CD4-positive, CD25-positive, alpha-beta regulatory T cell (primary cell): ENCODE data around the gene ISLR2. TPM values are rescaled to one million over a fixed set of nuclear protein-coding genes. Genes with fewer than 3 reads are reported as not detected.

Source experiments
- ATAC-seq, 2 donors: fragments of 150-1000 bp; cut with Tn5 transposase; one replicate each; pipeline ENCODE4 v1.10.0; 2021; ENCODE audit warnings: low read depth in 2 of 2, moderate number of reproducible peaks in 2 of 2, moderate library complexity in 1 of 2
- DNase-seq, 3 donors: peaks; one replicate each; pipeline versions ENCODE4 v3.0.0 to v3.0.0-alpha.2; 2012 to 2022; ENCODE audit warnings: mixed read lengths in 1 of 3
- H3K27ac ChIP-seq: one replicate; pipeline ENCODE4 v1.7.0; 2013; ENCODE audit warnings: mild to moderate bottlenecking, low read length; ENCODE audit not compliant: insufficient read depth, poor library complexity, severe bottlenecking
- H3K27me3 ChIP-seq: one replicate; pipeline ENCODE4 v1.7.0; 2013; ENCODE audit warnings: low read length; ENCODE audit not compliant: control insufficient read depth, insufficient read depth
- H3K36me3 ChIP-seq: one replicate; pipeline ENCODE4 v1.7.0; 2013; ENCODE audit warnings: mild to moderate bottlenecking, low read length, moderate library complexity; ENCODE audit not compliant: control insufficient read depth, insufficient read depth
- H3K4me1 ChIP-seq: 2 replicates; pipeline ENCODE4 v1.7.0; 2013; ENCODE audit warnings: mild to moderate bottlenecking, low read length; ENCODE audit not compliant: insufficient read depth, control insufficient read depth, poor library complexity, severe bottlenecking
- H3K4me3 ChIP-seq: one replicate; pipeline ENCODE4 v1.7.0; 2013; ENCODE audit warnings: low read depth, mild to moderate bottlenecking, low read length, moderate library complexity
- H3K9me3 ChIP-seq, 2 experiments: 1 replicate in 1 of 2; 2 replicates in 1 of 2; pipeline ENCODE4 v1.7.0; 2013; ENCODE audit warnings: low read length in 2 of 2, mild to moderate bottlenecking in 1 of 2, moderate library complexity in 1 of 2; ENCODE audit not compliant: control insufficient read depth in 2 of 2
- H3K27ac Mint-ChIP-seq, 3 donors: one replicate each; pipeline ENCODE4 v1.8.0; 2020 to 2022; ENCODE audit warnings: mild to moderate bottlenecking in 3 of 3, mixed read lengths in 3 of 3, moderate library complexity in 2 of 3
- H3K27me3 Mint-ChIP-seq: one replicate; pipeline ENCODE4 v1.8.0; 2022; ENCODE audit warnings: mild to moderate bottlenecking, mixed read lengths
- H3K36me3 Mint-ChIP-seq: one replicate; pipeline ENCODE4 v1.8.0; 2020; ENCODE audit warnings: mixed read lengths
- H3K4me1 Mint-ChIP-seq, 4 donors: one replicate each; pipeline ENCODE4 v1.8.0; 2020 to 2022; ENCODE audit warnings: mixed read lengths in 4 of 4, mild to moderate bottlenecking in 1 of 4
- H3K4me3 Mint-ChIP-seq, 4 donors: one replicate each; pipeline ENCODE4 v1.8.0; 2020 to 2022; ENCODE audit warnings: mild to moderate bottlenecking in 4 of 4, mixed read lengths in 4 of 4, moderate library complexity in 3 of 4
- H3K9me3 Mint-ChIP-seq, 7 donors: one replicate each; pipeline ENCODE4 v1.8.0; 2020 to 2022; ENCODE audit warnings: mixed read lengths in 7 of 7, mild to moderate bottlenecking in 3 of 7, moderate library complexity in 2 of 7
- polyA plus RNA-seq, 4 donors: library from polyadenylated mRNA; unstranded; fragments of 300-500 nt; fragmentation: Illumina TruSeq; gene quantifications; one replicate each; pipeline ENCODE4 v1.2.3, GENCODE V29; 2021
- total RNA-seq: library from RNA; stranded (reverse); gene quantifications from one replicate; pipeline ENCODE4 v1.2.3, GENCODE V29; 2022

ISLR2 gene
- total and polyA plus RNA-seq, 5 donors from 2014 or later: not detected

DNA sequence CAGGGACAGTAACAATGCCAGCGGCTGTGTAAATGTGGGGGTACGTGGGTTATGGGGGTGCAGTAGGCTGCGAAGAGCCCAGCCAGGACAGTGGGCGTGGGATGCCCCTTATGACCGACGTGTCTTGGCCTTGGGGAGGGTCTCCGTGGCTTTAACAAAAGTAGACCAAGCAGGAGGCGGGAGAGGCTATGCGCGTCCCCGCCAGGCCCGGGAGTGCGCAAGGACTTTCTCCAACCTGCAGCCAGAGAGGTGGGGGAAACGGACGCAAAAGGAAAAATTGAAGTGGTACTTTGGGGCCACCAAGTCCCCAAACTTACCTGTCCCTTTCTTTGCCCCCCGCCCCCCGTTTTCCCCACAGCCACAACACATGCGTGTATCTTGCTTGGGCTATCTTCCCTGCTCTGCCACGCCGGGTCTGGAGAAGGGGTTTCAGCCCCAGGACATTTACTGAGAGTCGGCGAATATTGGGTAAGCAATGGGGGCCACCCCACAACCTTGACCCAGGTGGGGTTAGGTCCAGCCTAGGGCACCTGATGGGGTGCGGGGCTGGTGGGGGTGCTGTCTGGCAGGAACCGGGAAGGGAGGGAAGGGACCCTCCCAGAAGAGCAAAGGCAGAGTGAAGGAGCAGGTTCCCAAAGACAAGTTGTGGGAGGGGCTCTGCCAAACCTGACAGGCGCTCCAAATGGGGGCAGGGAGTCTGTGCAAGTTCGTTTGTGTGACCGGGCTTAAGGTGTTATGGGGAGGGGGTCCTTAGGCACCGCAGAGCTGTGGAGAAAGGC, 652 bp downstream of the ISLR2 start:
- Mint-ChIP-seq H3K4me3 (no peak overlapping the region), H3K9me3 (peaks cover 0 to 3% (median 0%) of the 10 kb centered on the region in 7 donors), H3K27ac (peak overlapping the region in 1 of 3 donors; percentile 92), H3K36me3 (no peaks in the 10 kb centered on the region), H3K27me3 (peaks cover 85% of the 10 kb centered on the region), H3K4me1 (peaks cover 0 to 46% (median 14%) of the 10 kb centered on the region in 4 donors)
- DNase-seq (no peak), ATAC-seq (no peak)
- peaks cover 16% of the 10 kb centered on the region for H3K27me3 ChIP-seq
- no peak overlapping the region for H3K4me3 ChIP-seq
- H3K9me3 ChIP-seq: no peaks in the 10 kb centered on the region
- no peaks in the 10 kb centered on the region for H3K36me3 ChIP-seq
- peaks cover 21% of the 10 kb centered on the region for H3K4me1 ChIP-seq
- no peak overlapping the region for H3K27ac ChIP-seq

DNA sequence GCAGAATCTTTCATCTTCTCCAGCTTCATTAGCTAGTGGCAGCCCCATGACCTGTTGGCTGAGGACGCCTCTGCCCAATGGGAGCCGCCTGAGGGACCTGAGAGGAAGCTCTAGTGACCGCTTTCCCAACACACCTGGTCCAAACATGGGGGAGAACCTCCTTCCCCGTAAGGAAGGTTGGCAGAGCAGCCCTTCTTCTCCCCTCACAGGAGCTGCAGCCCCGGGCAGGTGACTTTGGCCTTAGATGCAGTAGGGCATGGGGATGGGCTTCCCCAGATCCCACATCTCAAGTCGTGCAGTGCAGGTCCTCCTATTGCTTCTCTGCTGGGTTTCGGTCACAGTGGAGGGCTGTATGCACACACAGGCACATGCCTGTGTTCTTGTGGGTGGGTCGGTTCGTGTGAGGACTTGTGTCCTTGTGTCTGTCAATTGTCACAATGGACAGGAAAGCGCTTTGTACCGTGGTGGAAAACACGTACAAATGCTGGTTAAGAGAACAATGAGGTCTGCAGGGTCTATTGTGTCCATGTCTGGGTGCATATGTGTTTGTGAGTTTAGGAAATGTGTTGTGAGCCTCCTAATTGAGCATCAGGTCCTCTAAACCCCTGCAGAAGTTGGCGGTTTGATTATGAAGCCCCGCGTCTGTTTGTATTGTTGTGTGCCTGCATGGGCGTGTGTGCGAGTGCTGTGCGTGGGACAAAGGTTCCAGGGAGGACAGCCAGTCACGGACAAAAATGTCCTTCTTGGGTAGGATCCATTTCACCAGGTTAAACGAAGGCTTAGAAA, 1.4 kb downstream of the ISLR2 start:
- H3K4me1 ChIP-seq: peaks cover 26% of the 10 kb centered on the region

DNA sequence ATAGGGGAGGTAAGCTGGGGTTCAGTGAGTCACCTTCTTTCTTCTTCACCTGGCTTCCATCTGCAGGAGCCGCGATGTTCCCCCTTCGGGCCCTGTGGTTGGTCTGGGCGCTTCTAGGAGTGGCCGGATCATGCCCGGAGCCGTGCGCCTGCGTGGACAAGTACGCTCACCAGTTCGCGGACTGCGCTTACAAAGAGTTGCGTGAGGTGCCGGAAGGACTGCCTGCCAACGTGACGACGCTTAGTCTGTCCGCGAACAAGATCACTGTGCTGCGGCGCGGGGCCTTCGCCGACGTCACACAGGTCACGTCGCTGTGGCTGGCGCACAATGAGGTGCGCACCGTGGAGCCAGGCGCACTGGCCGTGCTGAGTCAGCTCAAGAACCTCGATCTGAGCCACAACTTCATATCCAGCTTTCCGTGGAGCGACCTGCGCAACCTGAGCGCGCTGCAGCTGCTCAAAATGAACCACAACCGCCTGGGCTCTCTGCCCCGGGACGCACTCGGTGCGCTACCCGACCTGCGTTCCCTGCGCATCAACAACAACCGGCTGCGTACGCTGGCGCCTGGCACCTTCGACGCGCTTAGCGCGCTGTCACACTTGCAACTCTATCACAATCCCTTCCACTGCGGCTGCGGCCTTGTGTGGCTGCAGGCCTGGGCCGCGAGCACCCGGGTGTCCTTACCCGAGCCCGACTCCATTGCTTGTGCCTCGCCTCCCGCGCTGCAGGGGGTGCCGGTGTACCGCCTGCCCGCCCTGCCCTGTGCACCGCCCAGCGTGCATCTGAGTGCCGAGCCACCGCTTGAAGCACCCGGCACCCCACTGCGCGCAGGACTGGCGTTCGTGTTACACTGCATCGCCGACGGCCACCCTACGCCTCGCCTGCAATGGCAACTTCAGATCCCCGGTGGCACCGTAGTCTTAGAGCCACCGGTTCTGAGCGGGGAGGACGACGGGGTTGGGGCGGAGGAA, 2.6 kb downstream of the ISLR2 start:
- ATAC-seq (no peak), DNase-seq (peak in 1 of 3 donors; percentile 33)
- Histone ChIP-seq H3K36me3 (no peaks in the 10 kb centered on the region), H3K4me3 (no peak overlapping the region), H3K27me3 (peaks cover 27% of the 10 kb centered on the region), H3K9me3 (no peaks in the 10 kb centered on the region), H3K4me1 (peaks cover 25% of the 10 kb centered on the region), H3K27ac (no peak overlapping the region)
- Mint-ChIP-seq H3K27ac (no peak overlapping the region), H3K9me3 (peaks cover 0 to 4% (median 0%) of the 10 kb centered on the region in 7 donors), H3K4me1 (peaks cover 0 to 54% (median 19%) of the 10 kb centered on the region in 4 donors), H3K4me3 (no peak overlapping the region), H3K27me3 (peaks cover 86% of the 10 kb centered on the region), H3K36me3 (no peaks in the 10 kb centered on the region)

More for the DNA sequence above, 1.4 kb downstream of the ISLR2 start:
- H3K4me3 ChIP-seq: no peak overlapping the region
- no peaks in the 10 kb centered on the region for H3K36me3 Mint-ChIP-seq
- H3K9me3 ChIP-seq: no peaks in the 10 kb centered on the region
- peak overlapping the region in 1 of 3 donors; percentile 11 for H3K27ac Mint-ChIP-seq
- peaks cover 0 to 3% (median 0%) of the 10 kb centered on the region in 7 donors for H3K9me3 Mint-ChIP-seq
- no peak overlapping the region for H3K27ac ChIP-seq
- H3K4me1 Mint-ChIP-seq: peaks cover 0 to 51% (median 15%) of the 10 kb centered on the region in 4 donors
- H3K36me3 ChIP-seq: no peaks in the 10 kb centered on the region
- H3K27me3 Mint-ChIP-seq: peaks cover 86% of the 10 kb centered on the region
- H3K27me3 ChIP-seq: peaks cover 18% of the 10 kb centered on the region
- peak overlapping the region in 1 of 4 donors; percentile 49 for H3K4me3 Mint-ChIP-seq
- ATAC-seq: no peak
- DNase-seq: no peak

DNA sequence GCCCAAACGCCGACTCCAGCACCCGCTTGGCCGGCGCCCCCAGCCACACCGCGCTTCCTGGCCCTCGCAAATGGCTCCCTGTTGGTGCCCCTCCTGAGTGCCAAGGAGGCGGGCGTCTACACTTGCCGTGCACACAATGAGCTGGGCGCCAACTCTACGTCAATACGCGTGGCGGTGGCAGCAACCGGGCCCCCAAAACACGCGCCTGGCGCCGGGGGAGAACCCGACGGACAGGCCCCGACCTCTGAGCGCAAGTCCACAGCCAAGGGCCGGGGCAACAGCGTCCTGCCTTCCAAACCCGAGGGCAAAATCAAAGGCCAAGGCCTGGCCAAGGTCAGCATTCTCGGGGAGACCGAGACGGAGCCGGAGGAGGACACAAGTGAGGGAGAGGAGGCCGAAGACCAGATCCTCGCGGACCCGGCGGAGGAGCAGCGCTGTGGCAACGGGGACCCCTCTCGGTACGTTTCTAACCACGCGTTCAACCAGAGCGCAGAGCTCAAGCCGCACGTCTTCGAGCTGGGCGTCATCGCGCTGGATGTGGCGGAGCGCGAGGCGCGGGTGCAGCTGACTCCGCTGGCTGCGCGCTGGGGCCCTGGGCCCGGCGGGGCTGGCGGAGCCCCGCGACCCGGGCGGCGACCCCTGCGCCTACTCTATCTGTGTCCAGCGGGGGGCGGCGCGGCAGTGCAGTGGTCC, 3.5 kb downstream of the ISLR2 start:
- peaks cover 27% of the 10 kb centered on the region for H3K27me3 ChIP-seq
- H3K4me3 Mint-ChIP-seq: no peak overlapping the region

DNA sequence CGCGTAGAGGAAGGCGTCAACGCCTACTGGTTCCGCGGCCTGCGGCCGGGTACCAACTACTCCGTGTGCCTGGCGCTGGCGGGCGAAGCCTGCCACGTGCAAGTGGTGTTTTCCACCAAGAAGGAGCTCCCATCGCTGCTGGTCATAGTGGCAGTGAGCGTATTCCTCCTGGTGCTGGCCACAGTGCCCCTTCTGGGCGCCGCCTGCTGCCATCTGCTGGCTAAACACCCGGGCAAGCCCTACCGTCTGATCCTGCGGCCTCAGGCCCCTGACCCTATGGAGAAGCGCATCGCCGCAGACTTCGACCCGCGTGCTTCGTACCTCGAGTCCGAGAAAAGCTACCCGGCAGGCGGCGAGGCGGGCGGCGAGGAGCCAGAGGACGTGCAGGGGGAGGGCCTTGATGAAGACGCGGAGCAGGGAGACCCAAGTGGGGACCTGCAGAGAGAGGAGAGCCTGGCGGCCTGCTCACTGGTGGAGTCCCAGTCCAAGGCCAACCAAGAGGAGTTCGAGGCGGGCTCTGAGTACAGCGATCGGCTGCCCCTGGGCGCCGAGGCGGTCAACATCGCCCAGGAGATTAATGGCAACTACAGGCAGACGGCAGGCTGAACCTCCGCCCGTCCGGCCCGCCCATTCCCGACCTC, 4.1 kb downstream of the ISLR2 start:
- H3K4me1 Mint-ChIP-seq: peaks cover 0 to 44% (median 19%) of the 10 kb centered on the region in 4 donors
- no peak overlapping the region for H3K27ac Mint-ChIP-seq
- H3K36me3 ChIP-seq: no peaks in the 10 kb centered on the region
- peaks cover 86% of the 10 kb centered on the region for H3K27me3 Mint-ChIP-seq
- DNase-seq (no peak), ATAC-seq (no peak)
- H3K4me1 ChIP-seq: peaks cover 20% of the 10 kb centered on the region
- peak overlapping the region; percentile 26 to 74 (median 68) for H3K4me3 Mint-ChIP-seq
- peaks cover 0 to 4% (median 0%) of the 10 kb centered on the region in 7 donors for H3K9me3 Mint-ChIP-seq
- H3K27ac ChIP-seq: no peak overlapping the region
- H3K9me3 ChIP-seq: no peaks in the 10 kb centered on the region
- H3K36me3 Mint-ChIP-seq: no peaks in the 10 kb centered on the region
- H3K27me3 ChIP-seq: peaks cover 27% of the 10 kb centered on the region
- H3K4me3 ChIP-seq: no peak overlapping the region

More for the DNA sequence above, 3.5 kb downstream of the ISLR2 start:
- peaks cover 0 to 4% (median 0%) of the 10 kb centered on the region in 7 donors for H3K9me3 Mint-ChIP-seq
- peaks cover 0 to 49% (median 19%) of the 10 kb centered on the region in 4 donors for H3K4me1 Mint-ChIP-seq
- H3K27ac ChIP-seq: no peak overlapping the region
- H3K36me3 ChIP-seq: no peaks in the 10 kb centered on the region
- H3K4me3 ChIP-seq: no peak overlapping the region
- H3K36me3 Mint-ChIP-seq: no peaks in the 10 kb centered on the region
- no peak overlapping the region for H3K27ac Mint-ChIP-seq
- H3K27me3 Mint-ChIP-seq: peaks cover 86% of the 10 kb centered on the region
- peaks cover 20% of the 10 kb centered on the region for H3K4me1 ChIP-seq
- no peak for DNase-seq
- no peak for ATAC-seq
- H3K9me3 ChIP-seq: no peaks in the 10 kb centered on the region

DNA sequence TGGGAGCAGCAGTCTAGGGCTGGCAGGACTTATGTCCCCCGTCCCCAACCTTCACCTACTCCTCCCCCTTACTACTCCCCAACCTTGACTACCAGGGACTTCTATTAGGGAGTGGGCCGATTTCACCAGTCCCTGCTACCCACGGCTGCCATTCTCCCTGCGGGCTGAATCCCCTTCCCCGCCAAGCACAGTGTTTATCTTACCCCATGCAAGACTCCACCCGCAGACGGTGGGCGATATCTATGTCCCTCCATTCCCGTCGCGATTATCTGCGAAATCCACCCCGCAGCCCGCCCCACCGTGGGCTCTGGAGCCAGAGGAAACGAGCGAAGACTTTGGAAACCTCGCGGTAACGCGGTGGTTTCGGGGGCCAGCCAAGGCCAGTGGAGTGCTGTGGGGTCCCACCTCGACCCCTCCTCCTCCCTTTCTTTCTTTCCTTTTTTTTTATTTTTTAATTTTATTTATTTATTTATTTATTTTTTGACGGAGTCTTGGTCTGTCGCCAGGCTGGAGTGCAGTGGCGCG, 4.7 kb downstream of the ISLR2 start:
- Mint-ChIP-seq H3K27me3 (peaks cover 84% of the 10 kb centered on the region), H3K4me3 (peak overlapping the region; percentile 26 to 74 (median 68)), H3K27ac (no peak overlapping the region), H3K9me3 (peaks cover 0 to 4% (median 0%) of the 10 kb centered on the region in 7 donors), H3K36me3 (no peaks in the 10 kb centered on the region), H3K4me1 (peaks cover 0 to 40% (median 19%) of the 10 kb centered on the region in 4 donors)
- H3K4me3 ChIP-seq: no peak overlapping the region
- no peak overlapping the region for H3K27ac ChIP-seq
- H3K27me3 ChIP-seq: peaks cover 27% of the 10 kb centered on the region
- H3K4me1 ChIP-seq: peaks cover 20% of the 10 kb centered on the region
- DNase-seq (no peak), ATAC-seq (no peak)
- H3K9me3 ChIP-seq: no peaks in the 10 kb centered on the region
- no peaks in the 10 kb centered on the region for H3K36me3 ChIP-seq
